ENCODE measurements around the gene POC1B. TPM values are rescaled to one million over a fixed set of nuclear protein-coding genes. Genes with fewer than 3 reads are reported as not detected.

The POC1B gene
- total RNA-seq, 1 experiment from 2014 or later: 40.3 TPM

DNA sequence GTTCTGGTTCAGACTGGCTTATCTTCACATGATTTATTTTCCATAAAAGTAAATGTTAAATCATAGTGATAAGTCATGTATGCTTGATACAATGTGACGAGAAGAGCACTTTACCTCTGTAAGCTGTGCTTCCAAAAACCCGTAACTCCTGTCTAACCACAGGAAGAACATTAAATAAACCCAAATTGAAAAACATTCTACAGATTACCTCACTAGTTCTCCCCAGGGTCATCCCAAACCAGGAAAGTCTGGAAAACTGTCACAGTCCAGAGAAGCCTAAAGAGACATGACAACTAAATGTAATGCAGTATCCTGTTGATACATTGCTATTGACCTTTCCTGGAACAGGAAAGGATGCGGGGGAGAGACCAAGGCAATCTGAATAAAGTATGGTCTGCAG lies 141.0 kb downstream of the POC1B start:
- no peaks in the 10 kb centered on the region for H3K9me3 Mint-ChIP-seq (ENCODE audit: low read depth, unreplicated experiment)
- BruUV-seq (replicated peaks): no TSS peak
- TF ChIP-seq CTCF (IDR thresholded peaks at IDR 0.05; ENCODE audit: unreplicated experiment): no peak
- H3K4me3 Mint-ChIP-seq (ENCODE audit: low read depth, unreplicated experiment): no peak overlapping the region
- DNase-seq: no peak
- peaks cover 60% of the 10 kb centered on the region for H3K4me1 Mint-ChIP-seq (ENCODE audit: low read depth, unreplicated experiment)
- intact Hi-C loops (cut with micrococcal nuclease; ENCODE audit: unreplicated experiment): no loop called here
- H3K36me3 Mint-ChIP-seq (ENCODE audit: insufficient read depth, unreplicated experiment): peaks cover 5% of the 10 kb centered on the region
- CTCF ChIA-PET: interaction anchor here (0.7 kb wide), 1 partner anchor 203 kb away, joined by 5 read pairs; no protein-coding TSS in a partner anchor
- no peaks in the 10 kb centered on the region for H3K27me3 Mint-ChIP-seq (ENCODE audit: unreplicated experiment)
- peak overlapping the region; percentile 25 for H3K27ac Mint-ChIP-seq (ENCODE audit: unreplicated experiment)

GRCh38 chr12:89384050-89384758 lies 141.6 kb downstream of the POC1B start:
- DNase-seq: peak; percentile 43
- intact Hi-C loops (cut with micrococcal nuclease; ENCODE audit: unreplicated experiment): no loop called here
- Mint-ChIP-seq H3K9me3 (ENCODE audit: low read depth, unreplicated experiment) (no peaks in the 10 kb centered on the region), H3K27me3 (ENCODE audit: unreplicated experiment) (no peaks in the 10 kb centered on the region), H3K4me3 (ENCODE audit: low read depth, unreplicated experiment) (no peak overlapping the region), H3K36me3 (ENCODE audit: insufficient read depth, unreplicated experiment) (peaks cover 5% of the 10 kb centered on the region), H3K27ac (ENCODE audit: unreplicated experiment) (peak overlapping the region; percentile 25), H3K4me1 (ENCODE audit: low read depth, unreplicated experiment) (peaks cover 61% of the 10 kb centered on the region)
- CTCF ChIA-PET: no interaction called here
- TF ChIP-seq CTCF (IDR thresholded peaks at IDR 0.05; ENCODE audit: unreplicated experiment): no peak
- BruUV-seq (replicated peaks): no TSS peak

- no peaks in the 10 kb centered on the region for H3K27me3 Mint-ChIP-seq (ENCODE audit: unreplicated experiment)
- no peak overlapping the region for H3K4me3 Mint-ChIP-seq (ENCODE audit: low read depth, unreplicated experiment)
- CTCF ChIA-PET: interaction anchor here (1.3 kb wide), 1 partner anchor 129 kb away, joined by 3 read pairs; no protein-coding TSS in a partner anchor
- no peak for TF ChIP-seq CTCF (IDR thresholded peaks at IDR 0.05; ENCODE audit: unreplicated experiment)
- BruUV-seq (replicated peaks): no TSS peak
- peaks cover 65% of the 10 kb centered on the region for H3K4me1 Mint-ChIP-seq (ENCODE audit: low read depth, unreplicated experiment)
- H3K36me3 Mint-ChIP-seq (ENCODE audit: insufficient read depth, unreplicated experiment): peaks cover 5% of the 10 kb centered on the region
- H3K9me3 Mint-ChIP-seq (ENCODE audit: low read depth, unreplicated experiment): no peaks in the 10 kb centered on the region
- DNase-seq: no peak
- intact Hi-C loops (cut with micrococcal nuclease; ENCODE audit: unreplicated experiment): no loop called here
- peak overlapping the region; percentile 56 for H3K27ac Mint-ChIP-seq (ENCODE audit: unreplicated experiment)
Observed at GRCh38 chr12:89383235-89384049, 142.4 kb downstream of the POC1B start.

GRCh38 chr12:89382328-89382727 lies 143.5 kb downstream of the POC1B start:
- Mint-ChIP-seq H3K9me3 (ENCODE audit: low read depth, unreplicated experiment) (no peaks in the 10 kb centered on the region), H3K36me3 (ENCODE audit: insufficient read depth, unreplicated experiment) (peaks cover 5% of the 10 kb centered on the region), H3K4me3 (ENCODE audit: low read depth, unreplicated experiment) (no peak overlapping the region), H3K27me3 (ENCODE audit: unreplicated experiment) (no peaks in the 10 kb centered on the region), H3K4me1 (ENCODE audit: low read depth, unreplicated experiment) (peaks cover 76% of the 10 kb centered on the region), H3K27ac (ENCODE audit: unreplicated experiment) (no peak overlapping the region)
- no peak for TF ChIP-seq CTCF (IDR thresholded peaks at IDR 0.05; ENCODE audit: unreplicated experiment)
- intact Hi-C loops (cut with micrococcal nuclease; ENCODE audit: unreplicated experiment): no loop called here
- DNase-seq: no peak
- BruUV-seq (replicated peaks): no TSS peak
- CTCF ChIA-PET: interaction anchor here (1.3 kb wide), 1 partner anchor 130 kb away, joined by 3 read pairs; no protein-coding TSS in a partner anchor
